Calu3 (cell line): ENCODE data around the gene B3GAT3. TPM values are rescaled to one million over a fixed set of nuclear protein-coding genes. Genes with fewer than 3 reads are reported as not detected.
A peak's percentile ranks its signal among the peaks of the same experiment; 100 is the strongest.

ENCODE experiments used
- BruUV-seq: library from RNA; stranded (reverse); fragments of 400-500 nt; replicated peaks from 2 replicates; lab custom pipeline; 2021; lab: Mats Ljungman, UMichigan
- CTCF ChIA-PET: fragments of 300-600 bp; sonication (Branson Sonifier 250); formaldehyde crosslinking; loops from one replicate; lab custom pipeline; 2022; ENCODE audit warnings: antibody characterized with exemption; lab: Charles Lee
- DNase-seq: peaks from one replicate; pipeline ENCODE4 v3.0.0; 2022
- H3K27ac Mint-ChIP-seq: one replicate; pipeline ENCODE4 v1.8.0; 2022; ENCODE audit warnings: mixed read lengths; ENCODE audit not compliant: unreplicated experiment
- H3K27me3 Mint-ChIP-seq: one replicate; pipeline ENCODE4 v1.8.0; 2022; ENCODE audit warnings: mixed read lengths; ENCODE audit not compliant: unreplicated experiment
- H3K36me3 Mint-ChIP-seq: one replicate; pipeline ENCODE4 v1.8.0; 2022; ENCODE audit warnings: mild to moderate bottlenecking, moderate library complexity, mixed read lengths; ENCODE audit not compliant: insufficient read depth, unreplicated experiment
- H3K4me1 Mint-ChIP-seq: one replicate; pipeline ENCODE4 v1.8.0; 2022; ENCODE audit warnings: mild to moderate bottlenecking, low read depth, mixed read lengths; ENCODE audit not compliant: unreplicated experiment
- H3K4me3 Mint-ChIP-seq: one replicate; pipeline ENCODE4 v1.8.0; 2022; ENCODE audit warnings: mild to moderate bottlenecking, low read depth, moderate library complexity, mixed read lengths; ENCODE audit not compliant: unreplicated experiment
- H3K9me3 Mint-ChIP-seq: one replicate; pipeline ENCODE4 v1.8.0; 2022; ENCODE audit warnings: low read depth, mixed read lengths; ENCODE audit not compliant: unreplicated experiment
- intact Hi-C: fragments of 100-400 bp; cut with micrococcal nuclease; formaldehyde crosslinking; loops from one replicate; pipeline ENCODE4 v1.10.0; 2022; ENCODE audit not compliant: unreplicated experiment
- total RNA-seq: library from RNA; stranded (reverse); gene quantifications from 2 replicates; pipeline ENCODE4 v1.2.3, GENCODE V29; 2022
- TF ChIP-seq, protein P1 (sequence below): fragments of 200-600 bp; IDR thresholded peaks from one replicate; pipeline ENCODE4 v1.8.0; 2022; ENCODE audit warnings: antibody characterized with exemption; ENCODE audit not compliant: unreplicated experiment

Gene B3GAT3
- total RNA-seq, 1 experiment from 2014 or later: 31.5 TPM

DNA sequence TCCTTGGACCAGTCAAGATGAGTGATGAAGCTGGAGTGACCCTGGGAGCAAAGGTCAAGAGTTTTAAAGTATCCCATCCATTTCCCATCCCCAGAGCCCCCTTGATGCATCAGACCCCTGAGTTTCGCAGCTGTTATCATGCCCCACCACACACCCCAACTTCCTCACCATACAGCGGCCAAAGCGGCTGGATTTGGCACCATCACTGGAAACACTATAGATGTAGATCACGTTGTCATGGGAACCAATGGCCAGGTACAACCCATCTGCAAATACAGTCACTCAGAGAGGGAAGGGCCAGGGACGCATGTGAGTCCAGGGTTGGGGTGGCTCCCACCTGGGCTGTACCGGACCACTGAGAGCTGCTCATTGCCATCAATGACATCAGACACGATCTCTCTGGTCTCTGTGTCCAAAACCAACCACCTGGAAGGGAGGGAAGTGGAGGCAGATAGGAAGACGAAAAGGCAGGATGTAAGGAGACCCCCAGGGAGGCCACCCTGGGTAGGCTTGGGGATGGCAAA is 17.9 kb downstream of the B3GAT3 start:
- H3K4me1 Mint-ChIP-seq: peaks cover 35% of the 10 kb centered on the region
- intact Hi-C loops: no loop called here
- no TSS peak for BruUV-seq
- no peaks in the 10 kb centered on the region for H3K27me3 Mint-ChIP-seq
- CTCF ChIA-PET: no interaction called here
- H3K36me3 Mint-ChIP-seq: peaks cover 61% of the 10 kb centered on the region
- H3K4me3 Mint-ChIP-seq: peak overlapping the region; percentile 88
- TF ChIP-seq, protein P1, sequence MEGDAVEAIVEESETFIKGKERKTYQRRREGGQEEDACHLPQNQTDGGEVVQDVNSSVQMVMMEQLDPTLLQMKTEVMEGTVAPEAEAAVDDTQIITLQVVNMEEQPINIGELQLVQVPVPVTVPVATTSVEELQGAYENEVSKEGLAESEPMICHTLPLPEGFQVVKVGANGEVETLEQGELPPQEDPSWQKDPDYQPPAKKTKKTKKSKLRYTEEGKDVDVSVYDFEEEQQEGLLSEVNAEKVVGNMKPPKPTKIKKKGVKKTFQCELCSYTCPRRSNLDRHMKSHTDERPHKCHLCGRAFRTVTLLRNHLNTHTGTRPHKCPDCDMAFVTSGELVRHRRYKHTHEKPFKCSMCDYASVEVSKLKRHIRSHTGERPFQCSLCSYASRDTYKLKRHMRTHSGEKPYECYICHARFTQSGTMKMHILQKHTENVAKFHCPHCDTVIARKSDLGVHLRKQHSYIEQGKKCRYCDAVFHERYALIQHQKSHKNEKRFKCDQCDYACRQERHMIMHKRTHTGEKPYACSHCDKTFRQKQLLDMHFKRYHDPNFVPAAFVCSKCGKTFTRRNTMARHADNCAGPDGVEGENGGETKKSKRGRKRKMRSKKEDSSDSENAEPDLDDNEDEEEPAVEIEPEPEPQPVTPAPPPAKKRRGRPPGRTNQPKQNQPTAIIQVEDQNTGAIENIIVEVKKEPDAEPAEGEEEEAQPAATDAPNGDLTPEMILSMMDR: no peak
- no peak for DNase-seq
- H3K9me3 Mint-ChIP-seq: no peaks in the 10 kb centered on the region
- no peak overlapping the region for H3K27ac Mint-ChIP-seq

DNA sequence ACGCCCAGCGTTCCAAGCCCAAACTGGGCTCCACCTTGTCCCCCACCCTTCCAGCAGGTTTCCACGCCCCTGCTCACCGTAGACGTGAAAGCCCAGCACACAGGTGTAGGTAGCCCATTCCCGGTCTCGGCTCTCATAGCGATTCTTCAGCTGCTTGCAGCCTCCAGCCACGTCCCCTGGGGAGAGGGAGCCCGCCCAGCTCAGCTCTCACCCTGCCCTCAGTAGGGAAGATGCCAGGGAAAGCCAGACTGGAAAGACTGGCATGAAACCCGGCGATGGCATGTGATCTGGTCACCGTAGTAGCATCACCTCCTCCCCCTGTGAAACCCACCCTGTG is 18.7 kb downstream of the B3GAT3 start:
- no peak overlapping the region for H3K27ac Mint-ChIP-seq
- H3K36me3 Mint-ChIP-seq: peaks cover 67% of the 10 kb centered on the region
- intact Hi-C loops: no loop called here
- DNase-seq: no peak
- no TSS peak for BruUV-seq
- CTCF ChIA-PET: no interaction called here
- TF ChIP-seq, protein P1: no peak
- peaks cover 35% of the 10 kb centered on the region for H3K4me1 Mint-ChIP-seq
- H3K4me3 Mint-ChIP-seq: peak overlapping the region; percentile 88
- no peaks in the 10 kb centered on the region for H3K9me3 Mint-ChIP-seq
- H3K27me3 Mint-ChIP-seq: no peaks in the 10 kb centered on the region

DNA sequence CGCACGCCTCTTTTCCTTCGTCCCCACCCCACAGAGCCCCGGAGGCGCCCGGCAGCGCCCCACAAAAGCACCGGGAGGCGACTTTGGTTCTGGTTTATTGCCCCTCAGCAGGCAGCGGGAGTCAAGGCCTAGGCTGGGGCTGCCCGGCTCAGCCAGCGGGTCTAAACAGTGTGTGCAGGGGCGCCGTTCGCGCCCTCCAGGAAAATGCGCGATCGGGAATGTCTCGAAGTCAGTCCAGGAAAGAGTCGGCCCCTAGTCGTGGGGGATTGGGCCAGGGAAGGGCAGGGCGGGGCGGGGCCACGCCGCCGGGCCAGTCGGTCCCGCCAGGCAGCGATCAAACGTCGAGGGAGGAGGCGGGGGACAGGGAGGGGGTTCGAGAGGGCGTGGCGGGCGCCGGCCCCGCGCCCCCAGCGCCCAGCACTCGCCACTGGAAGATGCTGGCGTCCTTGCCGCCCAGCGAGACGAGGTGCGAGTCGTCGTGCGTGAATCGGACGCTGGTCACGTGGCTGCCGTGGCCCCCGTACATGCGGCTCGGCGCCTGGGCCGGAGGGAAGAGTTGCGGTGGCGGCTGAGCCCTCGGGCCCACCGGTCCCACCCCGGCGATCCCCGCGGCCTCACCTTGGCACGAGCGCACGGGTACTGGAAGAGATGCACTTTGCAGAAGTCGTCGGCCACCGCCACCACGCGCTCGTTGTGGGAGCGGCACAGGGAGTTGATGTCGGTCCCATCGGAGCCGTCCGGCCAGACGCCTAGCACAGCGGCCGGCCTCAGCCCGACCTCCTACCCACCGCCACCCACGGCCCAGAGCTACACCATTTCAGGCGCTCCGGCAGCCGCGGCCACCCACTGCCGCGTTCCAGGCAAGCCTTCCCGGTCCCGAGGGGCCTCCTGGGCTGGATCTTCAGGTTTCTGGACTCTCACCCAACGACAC is 19.4 kb downstream of the B3GAT3 start:
- TF ChIP-seq, protein P1: no peak
- intact Hi-C loops: no loop called here
- Mint-ChIP-seq H3K27ac (peak overlapping the region; percentile 78), H3K27me3 (no peaks in the 10 kb centered on the region), H3K4me1 (peaks cover 35% of the 10 kb centered on the region), H3K4me3 (peak overlapping the region; percentile 88), H3K9me3 (no peaks in the 10 kb centered on the region), H3K36me3 (peaks cover 67% of the 10 kb centered on the region)
- BruUV-seq: no TSS peak
- CTCF ChIA-PET: interaction anchor here (0.7 to 2.1 kb wide), 11 partner anchors 9 to 178 kb away, joined by 3 to 21 read pairs (median 4); partner anchors contain the start of genes C11orf98, CSKMT, EML3 and ROM1
- peak; percentile 52 for DNase-seq

DNA sequence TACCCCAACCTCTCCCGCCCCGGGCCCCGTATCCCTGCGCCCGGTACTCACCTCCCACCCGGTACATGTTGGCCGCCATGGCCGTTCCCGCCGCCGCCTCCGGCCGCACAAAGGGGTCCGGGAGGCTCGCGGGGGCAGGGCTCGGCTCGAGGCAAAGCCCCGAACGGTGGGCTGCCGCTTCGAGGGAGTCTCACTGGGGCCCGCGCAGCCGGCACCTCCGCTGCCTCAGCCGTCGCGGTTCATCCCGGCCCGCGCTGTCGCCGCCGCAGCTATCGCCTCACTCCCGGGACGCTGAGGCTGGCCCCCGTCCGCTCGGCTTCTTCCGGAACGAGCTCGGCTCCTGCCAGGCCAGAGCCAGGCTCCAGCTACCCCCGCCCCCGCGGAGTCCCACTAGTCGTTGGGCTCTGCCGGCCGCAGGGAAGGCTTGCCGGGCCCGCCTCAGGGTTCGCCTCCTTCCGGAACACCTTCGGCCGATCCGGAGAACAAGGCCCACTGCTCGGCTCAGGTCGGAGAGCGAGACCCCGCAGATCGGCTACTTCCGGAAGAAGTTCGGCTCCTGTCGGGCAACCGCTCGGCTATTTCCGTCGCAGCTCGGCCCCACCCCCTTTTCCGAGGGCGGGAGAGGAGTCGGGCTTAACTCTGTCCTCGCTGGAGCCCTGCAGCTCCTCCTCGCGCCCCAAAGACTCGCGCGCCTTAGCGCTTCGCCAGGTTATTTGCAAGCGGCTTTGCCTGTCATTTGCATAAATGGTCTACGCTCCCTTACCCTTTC is 20.2 kb downstream of the B3GAT3 start, which contains the start of gene MTA2:
TSS of gene MTA2 (minus strand) at position 494 of the 769 bp plus-strand sequence. CDS start at position 79, 415 bp downstream.
- intact Hi-C loops: no loop called here
- peak; percentile 99 for DNase-seq
- Mint-ChIP-seq H3K36me3 (peaks cover 75% of the 10 kb centered on the region), H3K4me1 (peaks cover 35% of the 10 kb centered on the region), H3K27me3 (no peaks in the 10 kb centered on the region), H3K27ac (peak within 1 kb of the TSS; percentile 78), H3K4me3 (peak within 1 kb of the TSS; percentile 88), H3K9me3 (no peaks in the 10 kb centered on the region)
- TF ChIP-seq, protein P1: no peak
- no TSS peak for BruUV-seq
- CTCF ChIA-PET: interaction anchor here (0.7 to 2.1 kb wide), 12 partner anchors 10 to 177 kb away, joined by 3 to 21 read pairs (median 4); partner anchors contain the start of genes C11orf98, CSKMT, EML3 and ROM1
